GM19099 (cell line): ENCODE results near the gene POLK.

Experiments
- POLR2A ChIP-seq: IDR thresholded peaks from 3 replicates; pipeline ENCODE4 v1.6.1; 2011; ENCODE audit warnings: low read depth; ENCODE audit not compliant: insufficient read length; ENCODE audit errors: extremely low read depth

POLK gene

GRCh38 chr5:75507841-75508240 is 3.9 kb upstream of the POLK start:
- no peak for TF ChIP-seq POLR2A

DNA sequence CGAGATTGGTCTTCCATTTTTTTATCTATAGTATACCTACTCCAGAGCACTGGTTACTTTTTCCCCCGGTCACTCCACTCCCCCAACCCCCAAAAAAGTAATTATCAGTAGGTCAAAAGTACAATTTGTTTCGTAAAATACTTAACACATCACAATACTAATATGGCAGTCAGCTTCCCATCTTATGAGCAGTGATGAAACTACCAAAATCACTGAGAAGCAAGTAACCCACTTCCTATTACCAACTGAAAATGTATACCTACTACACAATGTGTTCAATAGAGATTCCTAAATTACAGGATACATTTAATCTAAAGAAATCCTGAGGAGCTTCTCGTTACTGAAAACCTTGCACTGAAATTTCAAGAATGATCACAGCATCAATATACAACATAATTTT is 2.1 kb upstream of the POLK start:
- no peak for TF ChIP-seq POLR2A

- TF ChIP-seq POLR2A: no peak
These were observed 1.7 kb upstream of the POLK start for GRCh38 chr5:75509956-75510355.

GRCh38 chr5:75510417-75510835 is 1.3 kb upstream of the POLK start:
- TF ChIP-seq POLR2A: no peak

GRCh38 chr5:75510836-75511434 is 756 bp upstream of the POLK start:
- no peak for TF ChIP-seq POLR2A

- no peak for TF ChIP-seq POLR2A
These were observed 838 bp downstream of the POLK start for GRCh38 chr5:75512383-75513074.

DNA sequence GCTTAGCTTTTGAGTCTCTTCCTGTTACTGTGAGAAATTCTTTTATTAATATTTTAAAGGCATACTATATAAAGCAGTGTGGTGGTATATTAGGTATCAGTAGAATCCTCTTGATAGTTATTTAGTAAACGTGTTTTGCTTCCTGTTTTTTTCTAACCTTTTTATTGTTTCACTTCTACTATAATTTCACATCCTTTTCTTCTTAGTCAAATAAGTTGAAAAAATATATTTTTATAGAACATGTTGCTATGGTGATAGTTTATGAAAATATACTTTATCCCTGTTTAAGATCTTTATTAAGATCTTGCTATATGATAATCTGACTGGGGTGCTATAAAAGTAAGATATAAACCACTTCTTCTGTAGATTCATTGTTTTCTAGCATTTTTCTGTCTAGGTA is 2.1 kb downstream of the POLK start:
- no peak for TF ChIP-seq POLR2A

DNA sequence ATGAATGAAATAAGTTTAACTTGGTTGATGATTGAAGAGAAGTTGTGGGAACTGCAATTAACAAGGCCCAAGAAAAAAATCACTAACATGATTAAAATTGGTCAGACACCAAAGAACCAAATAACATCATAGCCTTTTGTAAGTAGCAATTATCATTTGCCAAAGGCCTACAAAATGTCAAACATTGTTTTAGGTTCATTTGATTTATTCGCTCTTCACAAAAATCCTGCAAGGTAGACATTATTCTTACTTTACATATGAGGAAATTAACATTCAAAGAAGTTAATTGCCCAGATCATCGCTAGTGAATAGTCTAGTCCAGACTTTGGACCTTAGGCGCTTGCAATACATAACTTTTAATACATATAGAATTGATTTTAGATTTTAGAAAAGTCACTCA is 2.6 kb downstream of the POLK start:
- no peak for TF ChIP-seq POLR2A

DNA sequence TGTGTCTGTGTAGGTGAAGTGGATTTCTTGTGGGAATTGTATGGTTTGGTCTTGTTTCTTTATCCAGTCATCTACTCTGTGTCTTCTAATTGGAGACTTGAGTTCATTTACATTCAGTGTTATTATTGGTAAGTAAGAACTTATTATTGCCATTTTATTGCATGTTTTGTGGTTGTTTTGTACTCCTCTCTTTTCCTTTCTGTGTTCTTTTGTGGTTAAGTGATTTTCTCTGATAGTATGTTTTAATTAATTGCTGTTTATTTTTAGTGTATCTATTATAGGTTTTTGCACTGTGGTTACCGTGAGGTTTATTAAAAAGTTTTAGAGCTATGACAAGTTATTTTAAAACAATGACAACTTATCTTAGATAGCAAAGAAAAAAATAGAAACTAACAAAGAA is 8.1 kb downstream of the POLK start:
- no peak for TF ChIP-seq POLR2A

DNA sequence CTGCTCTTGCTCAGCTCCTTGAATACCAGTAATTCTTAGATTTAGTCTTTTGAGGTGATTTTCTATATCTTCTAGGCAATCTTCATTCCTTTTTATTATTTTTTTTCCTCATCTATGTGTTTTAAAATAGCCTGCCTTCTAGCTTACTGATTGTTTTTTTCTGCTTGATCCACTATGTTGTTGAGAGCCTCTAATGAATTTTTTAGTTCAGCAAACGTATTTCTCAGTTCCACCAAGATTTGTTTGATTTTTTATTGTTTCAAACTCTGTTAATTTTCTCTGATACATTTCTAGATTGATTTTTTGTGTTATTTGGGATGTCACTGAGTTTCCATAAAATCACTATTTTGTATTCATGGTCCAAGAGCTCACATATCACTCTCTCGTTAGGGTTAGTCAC is 9.5 kb downstream of the POLK start:
- no peak for TF ChIP-seq POLR2A

GRCh38 chr5:75522025-75522424 is 10.3 kb downstream of the POLK start:
- TF ChIP-seq POLR2A: no peak

GRCh38 chr5:75522542-75522941 is 10.9 kb downstream of the POLK start:
- no peak for TF ChIP-seq POLR2A

DNA sequence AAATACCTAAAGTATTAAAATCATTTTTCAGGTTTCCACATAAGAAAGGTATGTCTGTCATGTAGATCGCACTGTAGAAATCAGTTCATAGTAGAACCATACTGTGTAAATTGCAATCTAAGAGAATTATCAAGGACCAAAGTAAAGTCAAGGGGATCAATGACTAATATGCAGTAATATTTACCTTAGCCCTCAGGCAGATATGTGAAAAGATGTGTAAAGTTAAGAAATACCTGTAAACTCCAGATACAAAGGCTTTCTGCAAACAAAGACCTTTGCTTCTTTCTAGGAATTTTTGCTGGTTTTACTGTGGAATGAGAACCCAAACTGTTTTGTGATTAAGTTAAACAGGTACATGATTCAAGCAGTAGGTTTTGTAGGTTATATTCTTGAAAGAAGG is 11.6 kb downstream of the POLK start:
- no peak for TF ChIP-seq POLR2A

GRCh38 chr5:75524071-75524470 is 12.4 kb downstream of the POLK start:
- TF ChIP-seq POLR2A: no peak

DNA sequence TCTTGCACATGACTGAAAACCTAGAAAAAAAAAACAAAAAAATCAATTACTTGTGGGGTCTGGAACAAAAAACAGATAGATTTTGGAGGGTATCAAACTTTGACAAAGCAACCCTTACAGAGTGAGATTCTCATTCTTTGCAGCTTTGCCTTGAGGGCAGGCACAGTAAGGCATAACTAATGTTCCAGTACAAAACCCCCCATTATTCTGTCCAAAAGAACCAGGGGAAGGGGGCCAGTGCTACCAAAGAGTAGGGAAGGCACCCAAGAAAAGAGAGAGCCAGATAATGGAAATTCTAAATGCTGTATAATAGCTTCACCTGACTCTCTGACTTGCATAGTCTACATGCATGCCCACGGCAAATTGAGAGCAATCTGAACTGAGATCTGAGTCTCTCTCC is 12.9 kb downstream of the POLK start:
- no peak for TF ChIP-seq POLR2A

GRCh38 chr5:75525344-75525743 is 13.7 kb downstream of the POLK start:
- no peak for TF ChIP-seq POLR2A

DNA sequence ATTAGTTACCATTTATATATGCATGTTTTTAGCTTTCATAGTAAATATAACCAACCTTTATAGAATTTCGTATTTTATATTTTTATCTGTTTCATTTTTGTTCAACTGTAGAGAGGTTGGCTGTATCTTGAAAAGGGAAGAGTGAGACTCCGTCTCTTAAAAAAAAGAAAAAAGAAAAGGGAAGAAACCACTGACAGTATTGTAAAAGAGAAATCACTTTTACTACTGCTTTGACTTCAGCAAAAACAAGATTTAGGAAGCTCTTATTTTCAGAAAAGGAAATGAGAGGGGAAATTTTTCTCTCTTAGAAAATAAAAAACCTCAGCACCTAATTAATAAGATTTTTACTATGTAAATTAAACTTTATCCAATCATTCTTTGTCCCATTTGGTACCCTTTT is 14.4 kb downstream of the POLK start:
- no peak for TF ChIP-seq POLR2A
